Measurements from ENCODE around the gene UMAD1. TPM values are rescaled to one million over a fixed set of nuclear protein-coding genes. Genes with fewer than 3 reads are reported as not detected.

The UMAD1 gene
- total RNA-seq, 1 donor from 2014 or later: 18.0 TPM

DNA sequence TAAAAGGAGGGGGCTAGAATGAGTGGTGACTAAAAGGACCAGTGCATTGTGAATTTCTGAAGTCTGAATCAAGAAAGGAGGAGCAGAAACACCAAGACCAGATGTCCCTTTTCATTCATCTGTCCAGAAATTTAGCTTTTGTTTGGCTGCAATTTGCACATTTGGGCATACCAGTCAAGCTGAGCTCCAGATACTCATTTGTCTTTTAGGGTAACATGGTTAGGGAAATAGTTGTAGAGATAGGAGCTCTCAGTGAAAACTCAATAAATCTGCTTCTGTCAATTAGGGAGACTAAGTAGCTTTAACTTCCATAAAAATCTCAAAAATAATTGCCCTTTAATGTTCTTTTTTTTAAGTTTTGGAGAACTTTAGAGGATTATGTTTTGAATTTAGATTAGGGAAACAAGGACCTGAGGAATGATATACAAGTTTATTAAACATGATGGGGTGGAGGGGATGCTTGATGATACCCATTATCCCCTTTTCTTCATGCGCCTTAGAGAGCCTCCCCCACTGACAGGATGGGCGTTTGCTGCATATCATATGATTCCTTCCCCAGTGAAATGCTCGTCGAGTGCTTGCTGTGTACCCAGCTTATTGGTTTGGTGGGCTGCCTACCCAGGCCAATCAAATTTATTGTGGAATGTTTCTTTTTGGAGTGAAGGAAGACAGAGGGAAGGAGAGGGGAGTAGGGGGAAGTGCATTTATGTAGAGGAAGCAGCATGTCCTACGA, 128.6 kb downstream of the UMAD1 start:
- Histone ChIP-seq H3K27ac (no peak overlapping the region), H3K36me3 (no peaks in the 10 kb centered on the region), H3K27me3 (no peaks in the 10 kb centered on the region), H3K9me3 (no peaks in the 10 kb centered on the region), H3K4me1 (peaks cover 18% of the 10 kb centered on the region), H3K4me3 (no peak overlapping the region)
- TF ChIP-seq, protein P1, sequence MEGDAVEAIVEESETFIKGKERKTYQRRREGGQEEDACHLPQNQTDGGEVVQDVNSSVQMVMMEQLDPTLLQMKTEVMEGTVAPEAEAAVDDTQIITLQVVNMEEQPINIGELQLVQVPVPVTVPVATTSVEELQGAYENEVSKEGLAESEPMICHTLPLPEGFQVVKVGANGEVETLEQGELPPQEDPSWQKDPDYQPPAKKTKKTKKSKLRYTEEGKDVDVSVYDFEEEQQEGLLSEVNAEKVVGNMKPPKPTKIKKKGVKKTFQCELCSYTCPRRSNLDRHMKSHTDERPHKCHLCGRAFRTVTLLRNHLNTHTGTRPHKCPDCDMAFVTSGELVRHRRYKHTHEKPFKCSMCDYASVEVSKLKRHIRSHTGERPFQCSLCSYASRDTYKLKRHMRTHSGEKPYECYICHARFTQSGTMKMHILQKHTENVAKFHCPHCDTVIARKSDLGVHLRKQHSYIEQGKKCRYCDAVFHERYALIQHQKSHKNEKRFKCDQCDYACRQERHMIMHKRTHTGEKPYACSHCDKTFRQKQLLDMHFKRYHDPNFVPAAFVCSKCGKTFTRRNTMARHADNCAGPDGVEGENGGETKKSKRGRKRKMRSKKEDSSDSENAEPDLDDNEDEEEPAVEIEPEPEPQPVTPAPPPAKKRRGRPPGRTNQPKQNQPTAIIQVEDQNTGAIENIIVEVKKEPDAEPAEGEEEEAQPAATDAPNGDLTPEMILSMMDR (IDR thresholded peaks at IDR 0.05): no peak
- intact Hi-C loops (cut with DNase I): no loop called here
- ATAC-seq (no peak), DNase-seq (no peak)

DNA sequence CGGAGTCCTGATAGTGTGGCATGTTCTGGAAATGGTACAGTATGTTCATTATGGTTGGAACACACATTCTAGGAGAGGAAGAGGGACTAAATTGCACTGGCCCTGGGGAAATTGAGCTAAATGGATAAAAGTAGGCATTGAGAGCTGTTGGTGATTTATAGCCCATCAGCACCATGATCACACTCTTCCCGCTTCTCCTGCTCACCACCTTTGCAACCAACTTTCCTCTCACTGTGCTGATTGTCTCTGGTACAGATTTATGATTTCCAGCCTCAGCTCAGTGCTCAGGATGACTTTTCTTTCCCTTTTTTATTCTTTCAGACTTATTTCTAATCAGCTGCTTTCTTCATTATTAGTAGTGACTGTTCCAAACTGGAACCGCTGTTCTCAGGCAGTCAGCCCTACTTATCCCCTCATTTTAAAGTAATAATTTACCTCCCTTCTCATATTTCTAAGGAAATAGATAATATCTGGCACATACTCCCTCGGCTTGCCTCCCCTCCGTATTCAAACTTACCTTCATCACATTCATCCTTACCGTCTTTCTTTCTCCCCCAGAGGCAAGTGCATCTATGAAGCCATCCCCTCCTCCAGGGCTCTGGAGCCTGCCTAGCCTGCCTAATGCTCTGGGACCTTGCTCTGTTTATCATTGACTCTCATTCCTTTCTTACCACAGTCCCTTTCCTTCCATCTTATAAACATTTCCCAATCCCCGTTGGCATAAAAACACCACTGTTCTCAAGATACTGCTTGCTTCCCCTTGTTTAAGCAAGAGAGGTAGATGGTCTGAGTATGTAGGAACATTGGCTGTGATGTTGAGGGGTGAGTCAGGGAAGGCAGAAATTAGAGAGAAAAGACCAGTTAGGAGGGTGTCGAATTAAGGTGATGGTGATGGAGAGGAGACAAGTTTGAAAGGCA, 129.4 kb downstream of the UMAD1 start:
- no peaks in the 10 kb centered on the region for H3K27me3 ChIP-seq
- H3K27ac ChIP-seq: no peak overlapping the region
- DNase-seq (no peak), ATAC-seq (no peak)
- intact Hi-C loops (cut with DNase I): no loop called here
- TF ChIP-seq, protein P1 (IDR thresholded peaks at IDR 0.05): no peak
- H3K9me3 ChIP-seq: no peaks in the 10 kb centered on the region
- H3K4me1 ChIP-seq: peaks cover 14% of the 10 kb centered on the region
- no peaks in the 10 kb centered on the region for H3K36me3 ChIP-seq
- H3K4me3 ChIP-seq: no peak overlapping the region

DNA sequence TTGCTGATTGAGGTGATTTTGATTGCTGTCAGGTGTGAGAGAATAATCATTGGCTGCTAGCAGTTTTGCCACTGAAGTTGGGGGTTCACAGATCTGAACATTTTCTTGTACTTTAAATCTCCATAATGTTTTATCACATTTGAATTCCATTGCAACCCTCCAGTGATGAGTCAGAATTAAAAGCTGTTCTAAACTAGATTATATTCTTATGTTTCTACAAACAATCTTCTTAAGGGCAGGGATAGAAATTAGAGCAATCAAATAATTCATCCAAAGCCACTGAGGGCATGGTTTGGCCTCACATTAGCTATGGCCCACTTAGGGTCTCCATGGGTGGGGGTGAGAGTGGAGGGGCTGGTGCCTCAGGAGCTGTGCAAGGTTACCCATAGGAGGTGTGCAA, 130.9 kb downstream of the UMAD1 start:
- Histone ChIP-seq H3K4me1 (peaks cover 6% of the 10 kb centered on the region), H3K27ac (no peak overlapping the region), H3K4me3 (no peak overlapping the region), H3K36me3 (no peaks in the 10 kb centered on the region), H3K27me3 (no peaks in the 10 kb centered on the region), H3K9me3 (no peaks in the 10 kb centered on the region)
- ATAC-seq (no peak), DNase-seq (no peak)
- intact Hi-C loops (cut with DNase I): no loop called here
- TF ChIP-seq, protein P1 (IDR thresholded peaks at IDR 0.05): no peak

DNA sequence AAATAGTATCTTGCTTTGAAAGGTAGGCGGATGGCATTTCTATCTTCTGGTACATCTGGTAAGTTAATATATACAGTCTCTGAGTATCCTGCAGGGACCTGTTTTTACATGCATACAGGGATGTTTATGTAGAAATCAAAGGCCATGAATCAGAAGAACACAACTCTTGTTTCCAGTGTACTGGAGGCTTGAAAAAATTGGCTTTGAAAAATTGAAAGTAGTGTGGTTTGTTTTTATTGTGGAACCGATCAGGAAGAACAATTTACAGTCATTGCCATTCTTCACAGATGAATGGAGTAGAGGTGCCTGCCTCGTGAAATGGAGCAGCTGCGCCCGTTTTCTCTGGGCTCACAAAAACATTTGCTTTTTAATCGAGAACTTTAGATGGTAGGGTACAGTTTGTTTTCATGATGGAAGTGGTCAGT, 131.9 kb downstream of the UMAD1 start:
- intact Hi-C loops (cut with DNase I): no loop called here
- Histone ChIP-seq H3K36me3 (no peaks in the 10 kb centered on the region), H3K4me1 (peaks cover 6% of the 10 kb centered on the region), H3K27me3 (no peaks in the 10 kb centered on the region), H3K4me3 (no peak overlapping the region), H3K27ac (no peak overlapping the region), H3K9me3 (no peaks in the 10 kb centered on the region)
- ATAC-seq (no peak), DNase-seq (no peak)
- TF ChIP-seq, protein P1 (IDR thresholded peaks at IDR 0.05): no peak

DNA sequence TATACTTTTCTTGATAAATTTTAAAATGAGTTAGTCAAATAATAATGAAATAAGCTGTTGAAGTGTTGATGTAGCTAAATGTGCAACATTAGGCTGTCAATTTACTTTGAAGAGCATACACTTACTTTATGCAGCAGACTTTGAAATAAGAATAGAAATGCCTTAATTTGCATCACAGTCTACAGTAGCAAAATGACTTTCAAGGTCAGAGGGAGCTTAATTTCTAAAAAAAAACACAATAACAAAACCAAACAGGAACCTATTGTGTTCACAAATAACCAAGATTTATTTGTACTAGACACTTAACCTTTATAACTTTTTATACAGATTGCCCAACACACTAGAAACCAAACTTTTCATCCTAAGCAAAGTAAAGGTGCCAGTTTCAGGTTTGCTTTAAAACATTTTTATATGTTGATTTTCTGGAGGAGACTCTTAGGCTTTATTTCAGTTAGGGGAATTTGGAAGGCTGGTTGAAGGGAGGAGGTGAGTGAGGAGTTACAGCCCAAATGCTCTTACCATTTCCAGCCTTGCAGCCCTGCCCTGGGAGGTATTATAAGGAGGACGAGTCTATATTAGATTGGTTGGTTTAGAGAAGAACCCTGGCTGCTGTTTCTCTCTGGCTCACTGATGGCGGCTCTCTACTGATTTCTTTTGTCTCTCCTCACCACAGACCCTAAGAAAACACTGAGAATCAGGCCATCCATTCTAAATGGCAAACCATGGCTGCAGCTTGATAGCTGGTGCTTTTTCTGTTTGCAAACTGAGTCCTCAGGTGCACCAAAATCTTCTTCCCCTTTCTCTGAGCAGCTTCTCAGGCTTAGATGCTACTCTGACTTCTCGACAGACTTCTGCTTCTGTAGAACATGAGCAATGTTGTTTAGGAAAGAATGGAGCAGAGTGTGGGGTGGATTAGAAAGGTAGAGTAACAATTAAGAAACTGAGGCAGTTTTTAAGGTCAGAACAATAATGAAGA, 133.1 kb downstream of the UMAD1 start:
- TF ChIP-seq, protein P1 (IDR thresholded peaks at IDR 0.05): no peak
- no peaks in the 10 kb centered on the region for H3K36me3 ChIP-seq
- ATAC-seq (no peak), DNase-seq (no peak)
- no peak overlapping the region for H3K27ac ChIP-seq
- intact Hi-C loops (cut with DNase I): no loop called here
- no peaks in the 10 kb centered on the region for H3K27me3 ChIP-seq
- H3K4me1 ChIP-seq: peaks cover 2% of the 10 kb centered on the region
- no peaks in the 10 kb centered on the region for H3K9me3 ChIP-seq
- H3K4me3 ChIP-seq: no peak overlapping the region

Data from upper lobe of right lung (tissue), 1 donor.